Transverse colon (tissue), 4 donors: ENCODE measurements around the gene PPP1R14B. TPM values are rescaled to one million over a fixed set of nuclear protein-coding genes. Genes with fewer than 3 reads are reported as not detected.

Experiments used
- DNase-seq: peaks from one replicate; pipeline ENCODE4 v3.0.0-alpha.2; 2019
- H3K27ac ChIP-seq, 4 donors: fragments of 200-600 bp; sonication (generic); 2 replicates each; pipeline ENCODE4 v1.5.1; 2016 to 2018; ENCODE audit warnings: inconsistent platforms in 4 of 4
- H3K27me3 ChIP-seq: fragments of 200-600 bp; sonication (generic); 2 replicates; pipeline ENCODE4 v1.5.1; 2017; ENCODE audit warnings: inconsistent platforms
- H3K36me3 ChIP-seq, 4 donors: fragments of 200-600 bp; sonication (generic); 2 replicates each; pipeline ENCODE4 v1.5.1; 2017 to 2019; ENCODE audit warnings: inconsistent platforms in 4 of 4
- H3K4me1 ChIP-seq, 4 donors: fragments of 200-600 bp; sonication (generic); 2 replicates each; pipeline ENCODE4 v1.5.1; 2017 to 2020; ENCODE audit warnings: inconsistent platforms in 4 of 4
- H3K4me3 ChIP-seq, 4 donors: fragments of 200-600 bp; sonication (generic); 1 replicate in 1 of 4; 2 replicates in 3 of 4; pipeline versions ENCODE4 v1.5.1 to v1.6.1; 2017 to 2019; ENCODE audit warnings: inconsistent platforms in 4 of 4
- H3K9me3 ChIP-seq, 2 donors: fragments of 200-600 bp; sonication (generic); 2 replicates each; pipeline ENCODE4 v1.5.1; 2017 to 2019; ENCODE audit warnings: inconsistent platforms in 2 of 2
- EP300 ChIP-seq: sonication (generic); formaldehyde crosslinking; IDR thresholded peaks from one replicate; pipeline ENCODE4 v1.6.1; 2017; ENCODE audit warnings: antibody characterized with exemption, low read depth
- POLR2A ChIP-seq: fragments of 450-650 bp; IDR thresholded peaks from one replicate; pipeline ENCODE4 v1.6.1; 2016; ENCODE audit warnings: antibody characterized with exemption, mild to moderate bottlenecking, moderate library complexity
- POLR2AphosphoS5 ChIP-seq, 3 donors: sonication (generic); formaldehyde crosslinking; IDR thresholded peaks; one replicate each; pipeline ENCODE4 v1.6.1; 2016; ENCODE audit warnings: antibody characterized with exemption in 3 of 3
- WGBS, 2 donors: methylation state at CpG; one replicate each; pipeline ENCODE4 v1.1.5; 2018; ENCODE audit warnings: low coverage in 1 of 2; 5-methylcytosine and 5-hydroxymethylcytosine counted together
- in situ Hi-C, 4 donors: fragments of 200-750 bp; cut with MboI; loops; one replicate each; pipeline versions ENCODE4 v1.15.0 to v1.15.1; 2017; ENCODE audit warnings: low sequenced_read_pairs in 3 of 4, low pct_ligation_motif_present in 1 of 4, low pct_unique_long_range_greater_than_20kb in 1 of 4
- intact Hi-C: fragments of 100-400 bp; cut with DNase I; formaldehyde crosslinking; loops from one replicate; pipeline ENCODE4 v1.15.1; 2023; ENCODE audit warnings: low total_unique reads
- total RNA-seq, 4 donors: library from RNA; depleted of rRNA; stranded (reverse); fragments of >200 nt; gene quantifications; one replicate each; pipeline ENCODE4 v1.1.0, GENCODE V29; 2016
- TF ChIP-seq, protein P1 (sequence below), 5 experiments: fragments of 200-600 bp in 3 of 5; fragments of 450-650 bp in 2 of 5; sonication (generic) in 3 of 5; IDR thresholded peaks; 1 replicate in 2 of 5; 2 replicates in 3 of 5; pipeline ENCODE4 v1.5.1; 2016 to 2017; ENCODE audit warnings: antibody characterized with exemption in 5 of 5, inconsistent platforms in 3 of 5, mild to moderate bottlenecking in 2 of 5, moderate library complexity in 1 of 5

Gene PPP1R14B
- total RNA-seq, 4 donors from 2014 or later: 62.8 to 80.4 (median 73.2) TPM

DNA sequence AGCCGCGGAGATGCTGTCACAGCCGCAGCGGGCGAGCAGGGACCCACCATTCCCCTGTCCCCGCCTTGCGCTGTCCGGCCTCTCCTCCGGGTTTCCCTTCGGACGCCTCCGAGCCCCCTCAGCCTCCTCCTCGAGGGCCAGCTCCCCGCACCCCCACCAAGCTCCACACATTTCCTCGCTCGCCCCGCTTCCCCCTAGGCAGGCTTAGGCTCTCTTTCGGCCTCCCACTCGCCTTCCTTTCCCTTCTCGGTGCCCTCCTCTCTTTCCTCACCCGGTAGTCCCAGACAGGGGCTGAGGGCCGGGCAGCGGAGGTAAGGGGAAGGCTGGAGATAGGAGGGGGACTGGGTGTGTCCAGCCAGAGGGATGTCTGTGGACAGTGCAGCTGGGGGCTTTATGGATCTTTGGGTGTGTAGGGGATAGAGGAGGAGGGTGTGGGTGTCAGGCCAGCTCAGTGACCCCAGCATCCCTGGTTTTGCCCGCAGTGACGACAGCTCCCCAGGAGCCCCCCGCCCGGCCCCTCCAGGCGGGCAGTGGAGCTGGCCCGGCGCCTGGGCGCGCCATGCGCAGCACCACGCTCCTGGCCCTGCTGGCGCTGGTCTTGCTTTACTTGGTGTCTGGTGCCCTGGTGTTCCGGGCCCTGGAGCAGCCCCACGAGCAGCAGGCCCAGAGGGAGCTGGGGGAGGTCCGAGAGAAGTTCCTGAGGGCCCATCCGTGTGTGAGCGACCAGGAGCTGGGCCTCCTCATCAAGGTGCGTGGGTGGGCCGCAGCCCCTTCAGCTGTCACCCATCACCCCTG, 45.9 kb upstream of the PPP1R14B start:
- no peak for DNase-seq
- no peak overlapping the region for H3K27ac ChIP-seq
- intact Hi-C loops (no loop called here), in situ Hi-C loops (loop anchor here in 1 of 4 donors (10.0 kb wide), 1 partner anchor 88 kb away; the partner anchor contains the start of gene FERMT3)
- peaks cover 0 to 20% (median 17%) of the 10 kb centered on the region in 4 donors for H3K4me1 ChIP-seq
- no peaks in the 10 kb centered on the region for H3K36me3 ChIP-seq
- no peaks in the 10 kb centered on the region for H3K9me3 ChIP-seq
- TF ChIP-seq POLR2AphosphoS5 (IDR thresholded peaks at IDR 0.05): no peak
- TF ChIP-seq POLR2A: no peak
- TF ChIP-seq, protein P1, sequence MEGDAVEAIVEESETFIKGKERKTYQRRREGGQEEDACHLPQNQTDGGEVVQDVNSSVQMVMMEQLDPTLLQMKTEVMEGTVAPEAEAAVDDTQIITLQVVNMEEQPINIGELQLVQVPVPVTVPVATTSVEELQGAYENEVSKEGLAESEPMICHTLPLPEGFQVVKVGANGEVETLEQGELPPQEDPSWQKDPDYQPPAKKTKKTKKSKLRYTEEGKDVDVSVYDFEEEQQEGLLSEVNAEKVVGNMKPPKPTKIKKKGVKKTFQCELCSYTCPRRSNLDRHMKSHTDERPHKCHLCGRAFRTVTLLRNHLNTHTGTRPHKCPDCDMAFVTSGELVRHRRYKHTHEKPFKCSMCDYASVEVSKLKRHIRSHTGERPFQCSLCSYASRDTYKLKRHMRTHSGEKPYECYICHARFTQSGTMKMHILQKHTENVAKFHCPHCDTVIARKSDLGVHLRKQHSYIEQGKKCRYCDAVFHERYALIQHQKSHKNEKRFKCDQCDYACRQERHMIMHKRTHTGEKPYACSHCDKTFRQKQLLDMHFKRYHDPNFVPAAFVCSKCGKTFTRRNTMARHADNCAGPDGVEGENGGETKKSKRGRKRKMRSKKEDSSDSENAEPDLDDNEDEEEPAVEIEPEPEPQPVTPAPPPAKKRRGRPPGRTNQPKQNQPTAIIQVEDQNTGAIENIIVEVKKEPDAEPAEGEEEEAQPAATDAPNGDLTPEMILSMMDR (IDR thresholded peaks at IDR 0.05): no peak
- TF ChIP-seq EP300: no peak
- H3K4me3 ChIP-seq: peak overlapping the region in 2 of 4 donors; percentile 27 to 43
- whole genome bisulfite sequencing, 2 donors: 0 to 32% methylated on average over 2 to 36 of the region's 42 CpGs
- peaks cover 82% of the 10 kb centered on the region for H3K27me3 ChIP-seq

DNA sequence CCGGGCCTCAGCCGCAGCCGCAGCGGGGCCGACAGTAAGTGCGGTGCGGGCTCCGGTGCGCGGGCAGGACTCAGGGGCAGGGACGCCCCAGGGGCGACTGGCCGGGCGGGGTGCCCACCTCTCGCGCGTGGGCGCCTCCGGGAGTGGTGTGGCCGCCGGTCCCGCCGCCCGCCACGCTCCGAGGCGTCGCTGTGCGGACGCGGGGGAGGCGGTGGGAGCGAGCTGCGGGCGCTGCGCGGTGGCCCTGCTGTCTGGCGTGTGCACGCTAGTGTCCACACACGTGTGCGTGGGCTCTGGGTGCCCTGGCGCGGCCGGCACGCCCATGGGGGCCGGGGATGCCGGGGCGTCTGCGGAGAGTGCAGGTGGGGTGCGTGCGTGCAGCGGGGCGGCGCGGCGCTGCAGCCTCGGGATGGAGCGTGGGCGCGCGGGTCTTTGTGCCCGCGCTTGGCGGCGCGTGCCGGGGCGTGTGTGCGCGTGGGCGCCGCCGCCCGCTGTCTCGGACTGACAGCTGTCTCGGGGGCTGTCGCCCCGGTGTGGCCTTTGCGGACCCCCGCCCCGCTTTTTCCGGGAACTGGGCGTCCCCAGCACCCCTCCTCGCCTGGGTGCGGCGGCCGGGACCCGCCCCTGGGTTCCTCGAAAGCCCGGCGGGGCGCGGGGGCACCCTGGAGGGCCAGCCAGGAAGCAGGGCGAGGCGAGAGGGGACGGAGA, 45.2 kb upstream of the PPP1R14B start:
- H3K9me3 ChIP-seq: no peaks in the 10 kb centered on the region
- H3K27ac ChIP-seq: no peak overlapping the region
- in situ Hi-C loops (loop anchor here in 1 of 4 donors (10.0 kb wide), 1 partner anchor 87 kb away; the partner anchor contains the start of gene FERMT3), intact Hi-C loops (no loop called here)
- TF ChIP-seq POLR2A (no peak), POLR2AphosphoS5 (IDR thresholded peaks at IDR 0.05) (no peak), EP300 (no peak)
- TF ChIP-seq, protein P1 (IDR thresholded peaks at IDR 0.05): no peak
- peak overlapping the region in 2 of 4 donors; percentile 27 to 43 for H3K4me3 ChIP-seq
- no peak for DNase-seq
- peaks cover 75% of the 10 kb centered on the region for H3K27me3 ChIP-seq
- peaks cover 0 to 20% (median 17%) of the 10 kb centered on the region in 4 donors for H3K4me1 ChIP-seq
- WGBS, 2 donors: 1% methylated on average over 33 of the region's 96 CpGs; no CpG with 5 or more reads in 1 of the 2 donors
- H3K36me3 ChIP-seq: no peaks in the 10 kb centered on the region

DNA sequence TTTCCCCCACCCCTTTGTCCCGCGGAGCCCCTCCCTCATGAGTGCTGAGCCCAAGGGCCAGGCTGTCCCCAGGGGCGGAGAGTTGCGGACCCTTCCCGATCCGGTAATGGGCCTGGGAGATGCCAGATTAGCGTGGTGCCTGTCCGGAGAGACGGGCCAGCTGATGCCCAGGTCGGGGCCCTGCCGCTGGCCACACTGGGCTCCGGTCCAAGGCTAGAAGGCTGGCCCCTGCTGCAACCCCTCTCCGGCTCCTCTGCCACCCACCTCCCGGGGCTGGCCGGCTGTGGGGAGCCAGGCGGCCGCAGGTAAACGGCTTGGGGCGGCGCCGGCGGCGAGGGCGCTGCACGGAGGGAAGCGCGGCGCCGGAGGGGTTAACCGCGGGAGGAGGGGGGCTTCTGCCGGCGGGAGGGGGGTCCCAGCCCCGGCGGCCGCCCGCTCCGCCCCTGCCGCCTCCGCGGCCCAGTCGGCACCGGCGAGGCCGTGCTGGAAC, 44.6 kb upstream of the PPP1R14B start, which contains the start of gene KCNK4:
KCNK4 (plus strand) TSS at position 41 of the 490 bp plus-strand sequence. CDS start 1,717 bp downstream, outside the sequence.
- peak within 1 kb of the TSS in 2 of 4 donors; percentile 27 to 43 for H3K4me3 ChIP-seq
- no peaks in the 10 kb centered on the region for H3K36me3 ChIP-seq
- intact Hi-C loops (no loop called here), in situ Hi-C loops (loop anchor here in 1 of 4 donors (10.0 kb wide), 1 partner anchor 87 kb away; the partner anchor contains the start of gene FERMT3)
- H3K27me3 ChIP-seq: peaks cover 69% of the 10 kb centered on the region
- 4% methylated on average over 14 of the region's 45 CpGs; no CpG with 5 or more reads in 1 of the 2 donors for WGBS, 2 donors
- TF ChIP-seq EP300: no peak
- no peak for TF ChIP-seq POLR2AphosphoS5 (IDR thresholded peaks at IDR 0.05)
- TF ChIP-seq, protein P1 (IDR thresholded peaks at IDR 0.05): no peak
- no peak for TF ChIP-seq POLR2A
- H3K4me1 ChIP-seq: peaks cover 2 to 26% (median 21%) of the 10 kb centered on the region in 4 donors
- no peak for DNase-seq
- no peaks in the 10 kb centered on the region for H3K9me3 ChIP-seq
- no peak within 1 kb of the TSS for H3K27ac ChIP-seq
